MM.1S (cell line): Measurements from ENCODE around the gene NDST4.

Source experiments
- DNase-seq: peaks from one replicate; pipeline ENCODE4 v3.0.0-alpha.2; 2015
- H2AFZ ChIP-seq: fragments of 300-600 bp; sonication (generic); 2 replicates; pipeline ENCODE4 v1.6.0; 2016; ENCODE audit warnings: antibody characterized with exemption, low read length
- H3F3A ChIP-seq: fragments of 300-600 bp; sonication (generic); 2 replicates; pipeline ENCODE4 v1.6.1; 2016; ENCODE audit warnings: mild to moderate bottlenecking, antibody characterized with exemption, low read length, moderate library complexity, mixed read lengths; ENCODE audit not compliant: insufficient read depth
- H3K27ac ChIP-seq: fragments of 300-600 bp; sonication (generic); 2 replicates; pipeline ENCODE4 v1.5.1; 2016; ENCODE audit warnings: mild to moderate bottlenecking, low read length
- H3K27me3 ChIP-seq: fragments of 300-600 bp; sonication (generic); replicated peaks from 2 replicates; pipeline ENCODE4 v1.6.0; 2016; ENCODE audit warnings: low read length; ENCODE audit not compliant: insufficient read depth
- H3K36me3 ChIP-seq: fragments of 300-600 bp; sonication (generic); replicated peaks from 2 replicates; pipeline ENCODE4 v1.6.1; 2016; ENCODE audit warnings: mild to moderate bottlenecking, low read length, mixed read lengths; ENCODE audit not compliant: insufficient read depth
- H3K4me1 ChIP-seq: fragments of 300-600 bp; sonication (generic); 2 replicates; pipeline ENCODE4 v1.6.1; 2016; ENCODE audit warnings: low read length, mixed read lengths
- H3K4me2 ChIP-seq: fragments of 300-600 bp; sonication (generic); 2 replicates; pipeline ENCODE4 v1.6.0; 2016; ENCODE audit warnings: low read depth, low read length
- H3K4me3 ChIP-seq: fragments of 300-600 bp; sonication (generic); 2 replicates; pipeline ENCODE4 v1.5.1; 2016; ENCODE audit warnings: low read length, mixed read lengths
- H3K79me2 ChIP-seq: fragments of 300-600 bp; sonication (generic); 2 replicates; pipeline ENCODE4 v1.6.1; 2016; ENCODE audit warnings: mixed run types, low read length, mixed read lengths
- H3K9ac ChIP-seq: fragments of 300-600 bp; sonication (generic); 2 replicates; pipeline ENCODE4 v1.6.1; 2016; ENCODE audit warnings: low read length, mixed read lengths
- H3K9me2 ChIP-seq: fragments of 300-600 bp; sonication (generic); replicated peaks from 2 replicates; pipeline ENCODE4 v1.6.1; 2016; ENCODE audit warnings: mild to moderate bottlenecking, low read length, mixed read lengths; ENCODE audit not compliant: insufficient read depth
- H3K9me3 ChIP-seq: fragments of 300-600 bp; sonication (generic); replicated peaks from 2 replicates; pipeline ENCODE4 v1.6.1; 2016; ENCODE audit warnings: mild to moderate bottlenecking, low read length, mixed read lengths; ENCODE audit not compliant: insufficient read depth
- H4K20me1 ChIP-seq: fragments of 300-600 bp; sonication (generic); 2 replicates; pipeline ENCODE4 v1.6.1; 2016; ENCODE audit warnings: mild to moderate bottlenecking, low read length, moderate library complexity, mixed read lengths; ENCODE audit not compliant: insufficient read depth
- EZH2 ChIP-seq: fragments of 300-600 bp; sonication (generic); optimal IDR thresholded peaks from 2 replicates; pipeline ENCODE3; 2017; ENCODE audit warnings: low read depth, mild to moderate bottlenecking, antibody characterized with exemption, low read length, mixed read lengths
- EZH2phosphoT487 ChIP-seq: fragments of 300-600 bp; sonication (generic); IDR thresholded peaks from 2 replicates; pipeline ENCODE4 v1.6.1; 2018; ENCODE audit warnings: antibody characterized with exemption, low read length
- TF ChIP-seq, protein P1 (sequence below): fragments of 300-600 bp; sonication (generic); IDR thresholded peaks from 2 replicates; pipeline ENCODE4 v1.5.1; 2016; ENCODE audit warnings: antibody characterized with exemption, low read length, mixed read lengths

The NDST4 gene

DNA sequence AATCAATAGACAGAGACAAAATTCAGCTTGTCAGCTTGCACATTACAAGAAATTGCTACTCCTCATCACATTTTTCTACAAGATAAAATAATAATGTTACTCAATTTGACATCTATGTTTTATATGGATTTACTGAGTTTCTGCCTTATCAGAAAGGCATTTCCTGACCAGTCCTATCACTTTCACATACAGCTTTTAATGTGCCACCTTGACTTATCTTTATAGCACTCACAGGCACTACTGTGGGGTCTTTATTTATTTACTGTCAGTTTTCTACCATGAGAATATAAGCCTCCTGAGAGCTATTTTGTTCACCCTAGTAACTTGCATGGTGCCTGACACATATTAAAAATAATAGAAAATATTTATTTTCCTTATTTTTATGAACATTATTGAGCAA is 6.0 kb downstream of the NDST4 start:
- Histone ChIP-seq H4K20me1 (no peaks in the 10 kb centered on the region), H3K9ac (no peak overlapping the region), H3K9me2 (no peaks in the 10 kb centered on the region), H3K9me3 (no peaks in the 10 kb centered on the region), H3F3A (no peaks in the 10 kb centered on the region), H3K4me2 (no peak overlapping the region), H3K27me3 (no peaks in the 10 kb centered on the region), H3K4me3 (no peak overlapping the region), H2AFZ (no peak overlapping the region), H3K27ac (no peak overlapping the region), H3K79me2 (no peaks in the 10 kb centered on the region), H3K4me1 (no peaks in the 10 kb centered on the region), H3K36me3 (no peaks in the 10 kb centered on the region)
- DNase-seq = no peak
- no peak for TF ChIP-seq EZH2phosphoT487
- no peak for TF ChIP-seq EZH2
- TF ChIP-seq, protein P1, sequence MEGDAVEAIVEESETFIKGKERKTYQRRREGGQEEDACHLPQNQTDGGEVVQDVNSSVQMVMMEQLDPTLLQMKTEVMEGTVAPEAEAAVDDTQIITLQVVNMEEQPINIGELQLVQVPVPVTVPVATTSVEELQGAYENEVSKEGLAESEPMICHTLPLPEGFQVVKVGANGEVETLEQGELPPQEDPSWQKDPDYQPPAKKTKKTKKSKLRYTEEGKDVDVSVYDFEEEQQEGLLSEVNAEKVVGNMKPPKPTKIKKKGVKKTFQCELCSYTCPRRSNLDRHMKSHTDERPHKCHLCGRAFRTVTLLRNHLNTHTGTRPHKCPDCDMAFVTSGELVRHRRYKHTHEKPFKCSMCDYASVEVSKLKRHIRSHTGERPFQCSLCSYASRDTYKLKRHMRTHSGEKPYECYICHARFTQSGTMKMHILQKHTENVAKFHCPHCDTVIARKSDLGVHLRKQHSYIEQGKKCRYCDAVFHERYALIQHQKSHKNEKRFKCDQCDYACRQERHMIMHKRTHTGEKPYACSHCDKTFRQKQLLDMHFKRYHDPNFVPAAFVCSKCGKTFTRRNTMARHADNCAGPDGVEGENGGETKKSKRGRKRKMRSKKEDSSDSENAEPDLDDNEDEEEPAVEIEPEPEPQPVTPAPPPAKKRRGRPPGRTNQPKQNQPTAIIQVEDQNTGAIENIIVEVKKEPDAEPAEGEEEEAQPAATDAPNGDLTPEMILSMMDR = no peak

DNA sequence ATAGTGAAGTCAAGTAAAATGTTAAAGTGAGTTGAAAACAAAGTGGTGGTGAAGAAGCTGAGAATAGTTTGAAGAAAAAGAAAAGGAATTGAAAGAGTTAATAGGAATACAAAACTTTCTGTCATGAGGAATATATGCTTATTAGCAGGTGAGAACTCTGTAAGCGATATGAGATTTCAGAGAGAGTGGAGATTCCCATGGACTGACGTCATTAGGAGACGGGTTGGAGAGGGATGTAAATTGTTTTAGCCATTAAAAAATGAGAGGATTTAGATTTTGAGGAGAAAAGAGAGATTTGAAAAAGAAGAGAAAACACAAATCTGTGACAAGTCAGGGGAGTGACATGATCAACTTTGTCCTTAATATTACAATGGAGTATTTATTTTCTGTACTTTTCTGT is 11.7 kb downstream of the NDST4 start:
- H4K20me1 ChIP-seq = no peaks in the 10 kb centered on the region
- H3K27ac ChIP-seq = no peak overlapping the region
- H3K9me3 ChIP-seq = no peaks in the 10 kb centered on the region
- no peaks in the 10 kb centered on the region for H3K27me3 ChIP-seq
- no peaks in the 10 kb centered on the region for H3K79me2 ChIP-seq
- H3F3A ChIP-seq = no peaks in the 10 kb centered on the region
- no peak for DNase-seq
- H3K9me2 ChIP-seq = no peaks in the 10 kb centered on the region
- no peaks in the 10 kb centered on the region for H3K4me1 ChIP-seq
- no peak overlapping the region for H2AFZ ChIP-seq
- TF ChIP-seq EZH2 (no peak), EZH2phosphoT487 (no peak)
- TF ChIP-seq, protein P1 = no peak
- H3K4me3 ChIP-seq = no peak overlapping the region
- H3K36me3 ChIP-seq = no peaks in the 10 kb centered on the region
- no peak overlapping the region for H3K4me2 ChIP-seq
- H3K9ac ChIP-seq = no peak overlapping the region

DNA sequence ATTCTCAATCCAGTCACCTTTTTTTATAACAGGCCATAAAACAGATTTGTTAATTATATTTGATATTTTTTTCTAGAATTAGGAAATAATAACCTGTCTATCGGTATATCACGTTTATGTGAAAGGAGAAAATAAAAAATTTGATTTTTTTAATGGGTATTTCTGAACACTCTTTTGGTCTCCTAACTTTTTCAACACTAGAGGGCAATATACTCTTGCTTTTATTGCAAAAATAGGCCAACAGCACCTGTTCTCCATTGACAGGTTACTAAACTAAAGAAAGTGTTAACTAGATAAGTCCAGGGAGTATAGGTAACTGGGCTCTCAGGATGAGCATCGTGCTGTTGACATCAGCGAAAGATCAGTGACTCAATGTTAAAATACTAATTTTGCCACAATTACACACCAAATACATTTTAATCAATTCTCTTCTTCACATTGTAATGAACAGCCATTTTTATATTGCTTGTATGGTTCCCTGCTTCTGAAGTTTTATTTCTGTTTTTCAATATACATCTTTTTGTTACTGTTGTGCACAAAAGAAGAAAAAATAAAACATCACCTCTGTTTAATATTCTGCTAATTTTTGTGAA is 22.8 kb downstream of the NDST4 start:
- Histone ChIP-seq H3K27ac (no peak overlapping the region), H3K36me3 (no peaks in the 10 kb centered on the region), H3K4me3 (no peak overlapping the region), H3K9me2 (no peaks in the 10 kb centered on the region), H3K79me2 (no peaks in the 10 kb centered on the region), H3K4me2 (no peak overlapping the region), H3K9me3 (no peaks in the 10 kb centered on the region), H3K27me3 (no peaks in the 10 kb centered on the region), H4K20me1 (no peaks in the 10 kb centered on the region), H3F3A (no peaks in the 10 kb centered on the region), H3K9ac (no peak overlapping the region), H3K4me1 (no peaks in the 10 kb centered on the region), H2AFZ (no peak overlapping the region)
- no peak for TF ChIP-seq EZH2phosphoT487
- TF ChIP-seq, protein P1 = peak; percentile 64
- DNase-seq = peak; percentile 64
